Measurements from ENCODE around the gene CLIP3.

Gene CLIP3

DNA sequence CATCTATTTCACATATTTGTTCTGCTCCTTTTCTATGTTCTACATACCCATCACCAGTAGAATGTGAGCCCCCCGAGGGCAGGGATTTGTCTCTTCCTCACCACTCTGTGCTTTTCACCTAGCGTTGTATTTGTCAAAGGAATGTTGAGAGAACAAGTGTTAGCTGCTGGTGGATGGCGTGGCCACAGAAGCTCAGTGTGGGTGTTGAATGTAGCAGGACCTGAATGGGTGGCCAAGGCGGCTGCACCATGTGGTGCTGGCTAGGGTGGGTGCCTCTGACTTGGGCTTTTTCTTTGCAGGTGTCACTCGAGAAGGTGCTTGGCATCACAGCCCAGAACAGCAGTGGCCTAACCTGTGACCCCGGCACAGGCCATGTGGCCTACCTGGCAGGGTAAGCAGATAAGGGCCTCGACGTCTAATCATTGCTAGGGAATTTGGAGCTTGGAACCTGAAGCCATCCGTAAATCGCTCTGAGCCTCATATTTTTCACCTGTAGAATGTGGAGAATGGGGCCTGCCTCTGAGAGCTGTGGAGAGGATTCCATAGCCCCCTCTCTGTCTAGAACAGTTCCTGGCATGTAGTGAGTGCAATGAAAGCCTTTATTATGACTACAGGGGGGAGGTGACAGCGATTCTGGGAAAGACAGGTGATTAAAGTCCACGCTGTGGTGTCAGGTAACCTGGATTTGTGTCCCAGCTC lies 26.0 kb upstream of the CLIP3 start:
- peaks cover 20 to 31% of the 10 kb centered on the region in 2 experiments for H3K36me3 ChIP-seq (ENCODE audit: control insufficient read depth in 1 of 2, insufficient read depth in 2 of 2, low read length in 2 of 2)
- H3K9ac ChIP-seq (ENCODE audit: low read length) = no peak overlapping the region
- H4K12ac ChIP-seq (ENCODE audit: low read depth, low read length) = no peak overlapping the region
- H2BK120ac ChIP-seq (ENCODE audit: insufficient read depth, low read length, poor library complexity) = no peak overlapping the region
- H4K8ac ChIP-seq (ENCODE audit: low read depth, low read length) = no peak overlapping the region
- H2BK12ac ChIP-seq (ENCODE audit: low read length) = no peak overlapping the region
- no CpG with 5 or more reads among the region's 12 CpGs for WGBS (ENCODE audit: extremely low coverage, insufficient coverage, insufficient read length)
- no peak overlapping the region for H3K4me2 ChIP-seq (ENCODE audit: low read length)
- no peak overlapping the region for H3K23ac ChIP-seq (ENCODE audit: low read length)
- no peak overlapping the region for H3K4me3 ChIP-seq (ENCODE audit: low read depth, low read length)
- H3K27ac ChIP-seq (ENCODE audit: low read depth, low read length) = no peak overlapping the region
- H4K91ac ChIP-seq (ENCODE audit: low read depth, low read length) = no peak overlapping the region
- H3K27me3 ChIP-seq (ENCODE audit: insufficient read depth, low read length) = no peaks in the 10 kb centered on the region
- no peak overlapping the region for H2AK5ac ChIP-seq (ENCODE audit: low read length)
- no peak overlapping the region for H3K4ac ChIP-seq (ENCODE audit: low read depth, low read length)
- H3K18ac ChIP-seq (ENCODE audit: low read length) = no peak overlapping the region
- H3K4me1 ChIP-seq (ENCODE audit: control insufficient read depth in 1 of 2, insufficient read depth in 2 of 2, low read length in 2 of 2) = peaks cover 0 to 2% of the 10 kb centered on the region in 2 experiments
- peaks cover 3% of the 10 kb centered on the region for H3K9me3 ChIP-seq (ENCODE audit: insufficient read depth, low read depth, low read length)
- H2AFZ ChIP-seq (ENCODE audit: insufficient read depth, low read length, poor library complexity) = no peak overlapping the region
- peak; percentile 68 to 80 for DNase-seq
- no peak overlapping the region for H3K14ac ChIP-seq (ENCODE audit: low read length)
- H2BK5ac ChIP-seq (ENCODE audit: low read depth, low read length, poor library complexity) = no peak overlapping the region
- peaks cover 14% of the 10 kb centered on the region for H3K79me1 ChIP-seq (ENCODE audit: low read length)
- peaks cover 6% of the 10 kb centered on the region for H3K79me2 ChIP-seq (ENCODE audit: control insufficient read depth, insufficient read depth, low read length, poor library complexity)

DNA sequence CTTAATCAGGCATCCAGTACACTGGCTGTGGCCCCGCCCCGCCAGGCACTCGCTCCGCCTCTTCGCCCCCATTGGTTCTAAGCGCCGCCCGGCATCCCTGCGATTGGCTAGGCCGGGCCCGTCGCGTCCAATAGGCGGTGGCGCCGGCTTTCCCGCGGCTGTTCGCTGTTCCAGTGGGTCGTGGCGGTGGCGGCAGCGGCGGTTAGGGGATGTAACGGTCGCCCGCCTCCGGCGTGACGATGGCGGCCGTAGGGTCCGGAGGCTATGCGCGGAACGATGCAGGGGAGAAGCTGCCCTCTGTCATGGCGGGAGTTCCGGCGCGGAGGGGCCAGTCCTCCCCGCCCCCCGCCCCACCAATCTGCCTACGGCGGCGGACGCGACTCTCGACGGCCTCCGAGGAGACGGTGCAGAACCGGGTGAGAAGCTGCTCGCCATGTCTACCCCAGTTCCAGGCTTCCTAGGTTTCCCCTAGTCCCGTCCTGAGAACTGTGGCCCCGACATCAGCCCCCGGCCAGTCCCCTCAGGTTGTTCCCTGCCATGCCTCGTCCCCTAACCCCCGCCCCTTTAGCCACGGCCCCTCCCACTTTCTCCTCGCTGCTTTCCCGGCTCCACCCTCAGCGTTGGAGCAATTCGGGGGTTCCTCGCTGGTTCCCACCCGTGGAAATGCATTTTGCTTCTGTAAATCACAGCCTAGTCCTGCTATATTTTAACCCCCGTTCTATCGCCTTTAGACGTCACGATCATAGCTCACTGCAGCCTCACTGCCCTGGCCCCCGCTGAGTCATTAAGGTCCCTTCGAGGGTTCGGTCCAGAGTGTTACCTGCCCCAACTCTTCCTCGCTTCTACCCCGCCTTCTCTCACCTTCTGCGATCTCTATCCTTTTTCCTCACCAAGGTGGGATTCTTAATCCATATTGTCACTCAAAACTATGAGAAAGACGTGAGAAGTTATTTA lies 22.3 kb upstream of the CLIP3 start, which contains the start of gene WDR62:
Gene WDR62 (plus strand): TSS at position 165 of the 954 bp plus-strand sequence. CDS start 75 bp downstream, at position 240.
- H3K4ac ChIP-seq (ENCODE audit: low read depth, low read length) = peak within 1 kb of the TSS; percentile 35
- H3K27ac ChIP-seq (ENCODE audit: low read depth, low read length) = peak within 1 kb of the TSS; percentile 93
- no peak within 1 kb of the TSS for H3K23ac ChIP-seq (ENCODE audit: low read length)
- H3K18ac ChIP-seq (ENCODE audit: low read length) = peak within 1 kb of the TSS; percentile 75
- peaks cover 6% of the 10 kb centered on the region for H3K79me2 ChIP-seq (ENCODE audit: control insufficient read depth, insufficient read depth, low read length, poor library complexity)
- peak within 1 kb of the TSS; percentile 92 for H3K4me3 ChIP-seq (ENCODE audit: low read depth, low read length)
- H3K4me2 ChIP-seq (ENCODE audit: low read length) = peak within 1 kb of the TSS; percentile 86
- H3K14ac ChIP-seq (ENCODE audit: low read length) = peak within 1 kb of the TSS; percentile 42
- no peak within 1 kb of the TSS for H2AK5ac ChIP-seq (ENCODE audit: low read length)
- peak within 1 kb of the TSS; percentile 85 for H4K91ac ChIP-seq (ENCODE audit: low read depth, low read length)
- peak within 1 kb of the TSS; percentile 30 for H2BK120ac ChIP-seq (ENCODE audit: insufficient read depth, low read length, poor library complexity)
- peak within 1 kb of the TSS; percentile 98 for H2AFZ ChIP-seq (ENCODE audit: insufficient read depth, low read length, poor library complexity)
- peaks cover 15% of the 10 kb centered on the region for H3K79me1 ChIP-seq (ENCODE audit: low read length)
- H3K4me1 ChIP-seq (ENCODE audit: control insufficient read depth in 1 of 2, insufficient read depth in 2 of 2, low read length in 2 of 2) = peaks cover 0 to 3% of the 10 kb centered on the region in 2 experiments
- peak within 1 kb of the TSS; percentile 45 for H3K9ac ChIP-seq (ENCODE audit: low read length)
- no CpG with 5 or more reads among the region's 76 CpGs for WGBS (ENCODE audit: extremely low coverage, insufficient coverage, insufficient read length)
- no peak within 1 kb of the TSS for H2BK12ac ChIP-seq (ENCODE audit: low read length)
- H3K36me3 ChIP-seq (ENCODE audit: control insufficient read depth in 1 of 2, insufficient read depth in 2 of 2, low read length in 2 of 2) = peaks cover 6 to 15% of the 10 kb centered on the region in 2 experiments
- peak within 1 kb of the TSS; percentile 50 for H4K12ac ChIP-seq (ENCODE audit: low read depth, low read length)
- H3K9me3 ChIP-seq (ENCODE audit: insufficient read depth, low read depth, low read length) = peaks cover 3% of the 10 kb centered on the region
- peak within 1 kb of the TSS; percentile 79 for H4K8ac ChIP-seq (ENCODE audit: low read depth, low read length)
- DNase-seq = peak; percentile 92 to 94
- H3K27me3 ChIP-seq (ENCODE audit: insufficient read depth, low read length) = no peaks in the 10 kb centered on the region
- H2BK5ac ChIP-seq (ENCODE audit: low read depth, low read length, poor library complexity) = peak within 1 kb of the TSS; percentile 71

DNA sequence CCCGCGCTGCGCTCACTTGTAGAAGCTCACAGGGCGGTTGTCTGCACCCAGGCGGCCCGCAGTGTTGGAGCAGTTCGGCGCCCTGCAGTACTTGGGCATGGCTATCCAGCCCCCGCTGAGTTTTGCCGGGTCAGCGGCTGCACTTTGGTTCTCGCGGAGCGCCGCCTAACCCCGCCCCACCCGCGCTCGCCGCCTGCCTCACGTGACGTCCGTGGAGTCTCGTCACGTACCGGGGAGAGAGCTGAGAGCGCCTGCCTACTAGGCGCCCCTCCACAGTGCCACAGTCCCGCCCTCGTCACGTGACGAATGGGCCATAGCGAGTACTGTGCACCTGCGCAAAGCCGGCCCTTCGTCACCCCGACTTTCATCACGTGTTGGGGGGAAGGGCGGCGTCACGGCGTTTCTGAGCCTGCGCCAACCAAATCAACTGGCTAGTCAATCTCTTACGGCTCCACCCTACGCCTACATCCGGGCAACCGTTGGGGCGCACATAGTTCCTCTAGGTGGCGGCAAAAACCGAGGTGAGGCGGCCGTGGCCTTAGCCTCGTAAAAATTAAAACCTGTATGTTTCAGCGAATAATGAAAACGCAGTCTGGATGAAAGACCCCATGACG lies 21.6 kb upstream of the CLIP3 start, which contains the start of gene THAP8:
Gene THAP8 (minus strand): TSS at position 167 of the 614 bp plus-strand sequence. CDS start 68 bp downstream, at position 99.
- peak; percentile 97 to 98 for DNase-seq
- peak within 1 kb of the TSS; percentile 92 for H3K4me3 ChIP-seq (ENCODE audit: low read depth, low read length)
- peaks cover 3 to 9% of the 10 kb centered on the region in 2 experiments for H3K36me3 ChIP-seq (ENCODE audit: control insufficient read depth in 1 of 2, insufficient read depth in 2 of 2, low read length in 2 of 2)
- H3K23ac ChIP-seq (ENCODE audit: low read length) = no peak within 1 kb of the TSS
- peaks cover 0 to 3% of the 10 kb centered on the region in 2 experiments for H3K4me1 ChIP-seq (ENCODE audit: control insufficient read depth in 1 of 2, insufficient read depth in 2 of 2, low read length in 2 of 2)
- peaks cover 15% of the 10 kb centered on the region for H3K79me1 ChIP-seq (ENCODE audit: low read length)
- WGBS (ENCODE audit: extremely low coverage, insufficient coverage, insufficient read length) = no CpG with 5 or more reads among the region's 56 CpGs
- no peak within 1 kb of the TSS for H2AK5ac ChIP-seq (ENCODE audit: low read length)
- peak within 1 kb of the TSS; percentile 35 for H3K4ac ChIP-seq (ENCODE audit: low read depth, low read length)
- peak within 1 kb of the TSS; percentile 45 for H3K9ac ChIP-seq (ENCODE audit: low read length)
- peak within 1 kb of the TSS; percentile 71 for H2BK5ac ChIP-seq (ENCODE audit: low read depth, low read length, poor library complexity)
- peaks cover 6% of the 10 kb centered on the region for H3K79me2 ChIP-seq (ENCODE audit: control insufficient read depth, insufficient read depth, low read length, poor library complexity)
- peak within 1 kb of the TSS; percentile 75 for H3K18ac ChIP-seq (ENCODE audit: low read length)
- H3K4me2 ChIP-seq (ENCODE audit: low read length) = peak within 1 kb of the TSS; percentile 86
- peak within 1 kb of the TSS; percentile 85 for H4K91ac ChIP-seq (ENCODE audit: low read depth, low read length)
- peak within 1 kb of the TSS; percentile 50 for H4K12ac ChIP-seq (ENCODE audit: low read depth, low read length)
- no peaks in the 10 kb centered on the region for H3K27me3 ChIP-seq (ENCODE audit: insufficient read depth, low read length)
- H3K9me3 ChIP-seq (ENCODE audit: insufficient read depth, low read depth, low read length) = no peaks in the 10 kb centered on the region
- H3K14ac ChIP-seq (ENCODE audit: low read length) = peak within 1 kb of the TSS; percentile 42
- H2AFZ ChIP-seq (ENCODE audit: insufficient read depth, low read length, poor library complexity) = peak within 1 kb of the TSS; percentile 98
- peak within 1 kb of the TSS; percentile 93 for H3K27ac ChIP-seq (ENCODE audit: low read depth, low read length)
- peak within 1 kb of the TSS; percentile 30 for H2BK120ac ChIP-seq (ENCODE audit: insufficient read depth, low read length, poor library complexity)
- no peak within 1 kb of the TSS for H2BK12ac ChIP-seq (ENCODE audit: low read length)
- H4K8ac ChIP-seq (ENCODE audit: low read depth, low read length) = peak within 1 kb of the TSS; percentile 79

DNA sequence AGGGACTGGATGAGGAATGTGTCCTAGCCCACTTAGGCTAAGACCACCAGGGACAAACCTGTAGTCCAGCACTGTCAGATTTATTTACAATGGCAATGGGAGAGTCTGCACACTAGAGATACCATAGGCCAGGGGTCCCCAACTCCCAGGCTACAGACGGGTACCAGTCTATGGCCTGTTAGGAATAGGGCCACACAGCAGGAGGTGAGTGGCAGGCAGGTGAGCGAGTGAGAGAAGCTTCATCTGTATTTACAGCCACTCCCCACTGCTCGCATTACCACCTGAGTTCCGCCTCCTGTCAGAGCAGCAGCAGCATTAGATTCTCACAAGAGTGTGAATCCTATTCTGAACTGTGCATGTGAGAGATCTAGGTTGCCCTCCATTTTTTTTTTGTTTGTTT lies 19.0 kb upstream of the CLIP3 start:
- no peak overlapping the region for H3K27ac ChIP-seq (ENCODE audit: low read depth, low read length)
- peaks cover 15% of the 10 kb centered on the region for H3K79me1 ChIP-seq (ENCODE audit: low read length)
- H3K79me2 ChIP-seq (ENCODE audit: control insufficient read depth, insufficient read depth, low read length, poor library complexity) = peaks cover 6% of the 10 kb centered on the region
- no peak overlapping the region for H2BK120ac ChIP-seq (ENCODE audit: insufficient read depth, low read length, poor library complexity)
- peaks cover 0 to 3% of the 10 kb centered on the region in 2 experiments for H3K4me1 ChIP-seq (ENCODE audit: control insufficient read depth in 1 of 2, insufficient read depth in 2 of 2, low read length in 2 of 2)
- no peak overlapping the region for H3K4ac ChIP-seq (ENCODE audit: low read depth, low read length)
- no peak overlapping the region for H2AK5ac ChIP-seq (ENCODE audit: low read length)
- DNase-seq = no peak
- no peak overlapping the region for H4K12ac ChIP-seq (ENCODE audit: low read depth, low read length)
- H3K36me3 ChIP-seq (ENCODE audit: control insufficient read depth in 1 of 2, insufficient read depth in 2 of 2, low read length in 2 of 2) = no peaks in the 10 kb centered on the region
- H2BK5ac ChIP-seq (ENCODE audit: low read depth, low read length, poor library complexity) = no peak overlapping the region
- no peak overlapping the region for H3K23ac ChIP-seq (ENCODE audit: low read length)
- no peak overlapping the region for H2AFZ ChIP-seq (ENCODE audit: insufficient read depth, low read length, poor library complexity)
- no peak overlapping the region for H3K4me3 ChIP-seq (ENCODE audit: low read depth, low read length)
- H4K91ac ChIP-seq (ENCODE audit: low read depth, low read length) = no peak overlapping the region
- no peak overlapping the region for H3K4me2 ChIP-seq (ENCODE audit: low read length)
- no peak overlapping the region for H2BK12ac ChIP-seq (ENCODE audit: low read length)
- H3K9me3 ChIP-seq (ENCODE audit: insufficient read depth, low read depth, low read length) = no peaks in the 10 kb centered on the region
- H4K8ac ChIP-seq (ENCODE audit: low read depth, low read length) = no peak overlapping the region
- H3K18ac ChIP-seq (ENCODE audit: low read length) = no peak overlapping the region
- no CpG with 5 or more reads among the region's 4 CpGs for WGBS (ENCODE audit: extremely low coverage, insufficient coverage, insufficient read length)
- no peak overlapping the region for H3K9ac ChIP-seq (ENCODE audit: low read length)
- no peak overlapping the region for H3K14ac ChIP-seq (ENCODE audit: low read length)
- no peaks in the 10 kb centered on the region for H3K27me3 ChIP-seq (ENCODE audit: insufficient read depth, low read length)

Measured in trophoblast cell (in vitro differentiated cells and primary cell).